ENCODE results near the gene YBEY.

DNA sequence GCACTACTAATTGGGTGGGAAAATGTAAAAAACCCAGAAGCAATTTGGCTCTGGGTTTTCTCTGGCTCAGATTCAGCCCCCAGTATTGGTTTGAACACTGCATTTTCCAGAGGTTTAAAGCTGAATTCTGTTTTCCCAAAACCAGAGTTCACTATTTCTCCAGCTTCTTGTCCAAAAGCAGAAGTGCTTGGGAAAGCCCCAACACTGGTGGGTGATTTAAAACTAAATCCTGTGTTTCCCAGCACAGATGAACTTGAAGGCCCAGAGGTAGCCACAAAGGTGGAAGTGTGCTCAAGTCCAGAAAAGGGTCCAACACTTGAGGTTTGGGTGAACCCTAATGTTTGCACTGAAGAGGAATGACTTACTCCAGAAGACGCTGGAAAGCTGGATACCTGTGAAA is 1.4 kb upstream of the YBEY start:
- TF ChIP-seq CTCF (IDR thresholded peaks at IDR 0.05): no peak
- TF ChIP-seq POLR2A (IDR thresholded peaks at IDR 0.05): no peak
